ENCODE data around the gene MEIOSIN. TPM values are rescaled to one million over a fixed set of nuclear protein-coding genes. Genes with fewer than 3 reads are reported as not detected.

Gene MEIOSIN
- total and polyA plus RNA-seq, 9 of the 15 experiments (the other 6 are each of a cell fraction or from before 2014, with no cell fraction given): 0.06 to 2.0 (median 0.76) TPM

DNA sequence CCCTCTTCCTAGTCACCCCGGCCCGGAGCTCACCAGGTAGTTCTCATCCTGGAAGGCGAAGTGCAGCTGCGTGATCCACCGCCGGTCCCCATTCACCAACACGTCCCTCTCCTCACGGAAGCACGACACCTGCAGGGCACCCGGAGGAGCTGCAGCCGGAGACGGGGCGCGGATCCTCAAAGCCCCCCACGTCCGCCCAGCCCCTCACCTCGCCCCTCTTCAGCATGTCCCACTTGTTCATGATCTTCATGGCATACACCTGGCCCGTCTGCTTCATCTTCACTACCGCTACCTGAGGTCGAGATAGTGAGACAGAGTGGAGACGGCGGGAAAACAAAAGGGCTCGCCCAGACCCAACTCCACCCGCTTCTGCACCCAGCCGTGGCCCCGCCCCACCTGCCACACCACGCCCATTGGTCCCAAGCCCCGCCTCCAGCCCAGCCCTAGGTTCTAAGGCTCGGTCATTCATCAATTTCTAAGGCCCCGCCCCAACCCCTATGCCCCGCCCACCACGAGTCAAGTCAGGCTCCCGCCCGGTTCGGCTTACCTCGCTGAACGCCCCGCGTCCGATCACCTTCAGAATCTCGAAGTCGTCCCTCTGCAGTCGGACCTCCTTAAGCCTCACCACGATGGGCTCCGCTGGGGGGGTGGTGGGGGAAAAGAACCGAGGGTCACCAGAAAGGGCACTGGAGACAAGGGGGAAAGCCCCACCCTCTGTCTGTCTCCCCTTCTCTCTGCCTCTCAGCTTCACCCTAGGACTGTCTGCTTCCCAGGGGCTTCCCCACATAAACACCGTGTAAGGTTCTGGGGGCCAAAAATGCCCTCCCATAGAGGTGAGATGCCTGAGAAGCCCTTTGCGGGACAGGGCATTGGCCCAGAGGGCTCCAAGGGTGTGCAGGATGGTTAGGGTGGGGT is 46.2 kb downstream of the MEIOSIN start (continued):
- no peak for TF ChIP-seq RBM25 (IDR thresholded peaks at IDR 0.05; ENCODE audit: low read depth, low read length, severe bottlenecking)
- TF ChIP-seq, protein P1, sequence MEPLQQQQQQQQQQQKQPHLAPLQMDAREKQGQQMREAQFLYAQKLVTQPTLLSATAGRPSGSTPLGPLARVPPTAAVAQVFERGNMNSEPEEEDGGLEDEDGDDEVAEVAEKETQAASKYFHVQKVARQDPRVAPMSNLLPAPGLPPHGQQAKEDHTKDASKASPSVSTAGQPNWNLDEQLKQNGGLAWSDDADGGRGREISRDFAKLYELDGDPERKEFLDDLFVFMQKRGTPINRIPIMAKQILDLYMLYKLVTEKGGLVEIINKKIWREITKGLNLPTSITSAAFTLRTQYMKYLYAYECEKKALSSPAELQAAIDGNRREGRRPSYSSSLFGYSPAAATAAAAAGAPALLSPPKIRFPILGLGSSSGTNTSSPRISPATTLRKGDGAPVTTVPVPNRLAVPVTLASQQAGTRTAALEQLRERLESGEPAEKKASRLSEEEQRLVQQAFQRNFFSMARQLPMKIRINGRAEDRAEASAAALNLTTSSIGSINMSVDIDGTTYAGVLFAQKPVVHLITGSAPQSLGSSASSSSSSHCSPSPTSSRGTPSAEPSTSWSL (CRISPR knock-in tag; IDR thresholded peaks at IDR 0.05; ENCODE audit: borderline replicate concordance): no peak
- TF ChIP-seq MCM5 (IDR thresholded peaks at IDR 0.05; ENCODE audit: low read depth): no peak
- no peak for TF ChIP-seq RBM14 (IDR thresholded peaks at IDR 0.05; ENCODE audit: borderline replicate concordance, insufficient read depth, low read depth, low read length)
- peak; percentile 63; the same call in 1 of the 2 replicates for TF ChIP-seq SMC3 (conservative IDR thresholded peaks at IDR 0.05; ENCODE audit: insufficient read depth, low read depth, low read length)
- peak; percentile 44; the same call in 1 of the 2 replicates for TF ChIP-seq ZNF830 (CRISPR knock-in tag; IDR thresholded peaks at IDR 0.05)
- TF ChIP-seq, protein P2, sequence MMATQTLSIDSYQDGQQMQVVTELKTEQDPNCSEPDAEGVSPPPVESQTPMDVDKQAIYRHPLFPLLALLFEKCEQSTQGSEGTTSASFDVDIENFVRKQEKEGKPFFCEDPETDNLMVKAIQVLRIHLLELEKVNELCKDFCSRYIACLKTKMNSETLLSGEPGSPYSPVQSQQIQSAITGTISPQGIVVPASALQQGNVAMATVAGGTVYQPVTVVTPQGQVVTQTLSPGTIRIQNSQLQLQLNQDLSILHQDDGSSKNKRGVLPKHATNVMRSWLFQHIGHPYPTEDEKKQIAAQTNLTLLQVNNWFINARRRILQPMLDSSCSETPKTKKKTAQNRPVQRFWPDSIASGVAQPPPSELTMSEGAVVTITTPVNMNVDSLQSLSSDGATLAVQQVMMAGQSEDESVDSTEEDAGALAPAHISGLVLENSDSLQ (IDR thresholded peaks at IDR 0.05): peak; percentile 94
- TF ChIP-seq ZNF75A (CRISPR knock-in tag; IDR thresholded peaks at IDR 0.05): no peak
- TF ChIP-seq PML (IDR thresholded peaks at IDR 0.05; ENCODE audit: low read length): no peak
- no peak for TF ChIP-seq PHB (CRISPR knock-in tag; IDR thresholded peaks at IDR 0.05)
- peak; percentile 64 for TF ChIP-seq CC2D1A (IDR thresholded peaks at IDR 0.05)
- no peak for TF ChIP-seq RBBP5 (IDR thresholded peaks at IDR 0.05; ENCODE audit: borderline replicate concordance, insufficient read depth, low read length, poor library complexity, severe bottlenecking)
- TF ChIP-seq ATF1 (CRISPR knock-in tag; IDR thresholded peaks at IDR 0.05): no peak
- 0 out of 2 replicates have a peak, but pooled peaks have one; percentile 32 for TF ChIP-seq ATF1 (tag; IDR thresholded peaks at IDR 0.05)
- TF ChIP-seq NR2F6 (CRISPR knock-in tag; IDR thresholded peaks at IDR 0.05): no peak
- TF ChIP-seq, protein P3, sequence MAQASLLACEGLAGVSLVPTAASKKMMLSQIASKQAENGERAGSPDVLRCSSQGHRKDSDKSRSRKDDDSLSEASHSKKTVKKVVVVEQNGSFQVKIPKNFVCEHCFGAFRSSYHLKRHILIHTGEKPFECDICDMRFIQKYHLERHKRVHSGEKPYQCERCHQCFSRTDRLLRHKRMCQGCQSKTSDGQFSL (CRISPR knock-in tag; IDR thresholded peaks at IDR 0.05): peak; percentile 73
- TF ChIP-seq, protein P3 (tag; IDR thresholded peaks at IDR 0.05): no peak
- TF ChIP-seq ZNF282 (CRISPR knock-in tag; IDR thresholded peaks at IDR 0.05): no peak
- TF ChIP-seq NFXL1 (CRISPR knock-in tag; IDR thresholded peaks at IDR 0.05): no peak
- TF ChIP-seq, protein P4, sequence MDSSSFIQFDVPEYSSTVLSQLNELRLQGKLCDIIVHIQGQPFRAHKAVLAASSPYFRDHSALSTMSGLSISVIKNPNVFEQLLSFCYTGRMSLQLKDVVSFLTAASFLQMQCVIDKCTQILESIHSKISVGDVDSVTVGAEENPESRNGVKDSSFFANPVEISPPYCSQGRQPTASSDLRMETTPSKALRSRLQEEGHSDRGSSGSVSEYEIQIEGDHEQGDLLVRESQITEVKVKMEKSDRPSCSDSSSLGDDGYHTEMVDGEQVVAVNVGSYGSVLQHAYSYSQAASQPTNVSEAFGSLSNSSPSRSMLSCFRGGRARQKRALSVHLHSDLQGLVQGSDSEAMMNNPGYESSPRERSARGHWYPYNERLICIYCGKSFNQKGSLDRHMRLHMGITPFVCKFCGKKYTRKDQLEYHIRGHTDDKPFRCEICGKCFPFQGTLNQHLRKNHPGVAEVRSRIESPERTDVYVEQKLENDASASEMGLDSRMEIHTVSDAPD (CRISPR knock-in tag; IDR thresholded peaks at IDR 0.05): no peak
- no peak; the same call in 1 of the 2 replicates for TF ChIP-seq ZFX (CRISPR knock-in tag; IDR thresholded peaks at IDR 0.05)
- no peak for TF ChIP-seq CEBPB (tag; IDR thresholded peaks at IDR 0.05)
- no peak for TF ChIP-seq NR1H2 (CRISPR knock-in tag; IDR thresholded peaks at IDR 0.05)
- no peak for TF ChIP-seq ILK (tag; IDR thresholded peaks at IDR 0.05; ENCODE audit: borderline replicate concordance, low read depth)
